Hepatocyte (in vitro differentiated cells): ENCODE results near the gene CCDC179.

Source experiments
- CTCF ChIP-seq: fragments of 200-600 bp; sonication (generic); IDR thresholded peaks from 2 replicates; pipeline ENCODE4 v1.5.1; 2016; ENCODE audit warnings: antibody characterized with exemption, mild to moderate bottlenecking; ENCODE audit not compliant: poor library complexity
- EZH2 ChIP-seq: fragments of 200-600 bp; sonication (generic); IDR thresholded peaks from 2 replicates; pipeline ENCODE4 v1.6.1; 2016; ENCODE audit warnings: antibody characterized with exemption, mild to moderate bottlenecking, borderline replicate concordance
- EZH2phosphoT487 ChIP-seq: fragments of 200-600 bp; sonication (generic); IDR thresholded peaks from one replicate; pipeline ENCODE4 v1.6.1; 2018; ENCODE audit warnings: antibody characterized with exemption, mild to moderate bottlenecking, low read depth, moderate library complexity; ENCODE audit not compliant: unreplicated experiment, severe bottlenecking

- TF ChIP-seq EZH2phosphoT487 = no peak
- no peak for TF ChIP-seq CTCF
- TF ChIP-seq EZH2 = no peak
Observed at GRCh38 chr11:22808571-22809197, 51.6 kb downstream of the CCDC179 start.
